DOHH2 (cell line): Measurements from ENCODE around the gene VWF.

Experiments used
- H3F3A ChIP-seq: fragments of 200-600 bp; sonication (generic), shearing (Covaris generic); 2 replicates; pipeline ENCODE4 v1.6.0; 2016; ENCODE audit warnings: antibody characterized with exemption, mild to moderate bottlenecking; ENCODE audit not compliant: control insufficient read depth, insufficient read depth
- H3K27ac ChIP-seq: fragments of 200-600 bp; sonication (generic); 2 replicates; pipeline ENCODE4 v1.5.1; 2014; ENCODE audit warnings: low read depth, mild to moderate bottlenecking, low read length, moderate library complexity
- H3K27me3 ChIP-seq: fragments of 200-600 bp; sonication (generic); 2 replicates; pipeline ENCODE4 v1.6.1; 2014; ENCODE audit warnings: mild to moderate bottlenecking, low read length, mixed read lengths; ENCODE audit not compliant: control insufficient read depth
- H3K36me3 ChIP-seq: fragments of 200-600 bp; sonication (generic); 2 replicates; pipeline ENCODE4 v1.6.1; 2014; ENCODE audit warnings: mild to moderate bottlenecking, low read length, moderate library complexity, mixed read lengths; ENCODE audit not compliant: control insufficient read depth
- H3K4me1 ChIP-seq: fragments of 200-600 bp; sonication (generic); 2 replicates; pipeline ENCODE4 v1.6.1; 2014; ENCODE audit warnings: mild to moderate bottlenecking, low read length, mixed read lengths; ENCODE audit not compliant: control insufficient read depth
- H3K4me2 ChIP-seq: fragments of 200-600 bp; sonication (generic); 2 replicates; pipeline ENCODE4 v1.6.0; 2014; ENCODE audit warnings: mild to moderate bottlenecking, low read length, moderate library complexity
- H3K4me3 ChIP-seq: fragments of 200-600 bp; sonication (generic); 2 replicates; pipeline ENCODE4 v1.5.1; 2014; ENCODE audit warnings: mild to moderate bottlenecking, low read length, mixed read lengths
- H3K79me2 ChIP-seq: fragments of 200-600 bp; sonication (generic); 2 replicates; pipeline ENCODE4 v1.6.1; 2014; ENCODE audit warnings: mild to moderate bottlenecking, low read length, mixed read lengths; ENCODE audit not compliant: control insufficient read depth
- H3K9me2 ChIP-seq: fragments of 200-600 bp; sonication (generic); replicated peaks from 2 replicates; pipeline ENCODE4 v1.6.1; 2014; ENCODE audit warnings: mild to moderate bottlenecking, low read length, mixed read lengths; ENCODE audit not compliant: control insufficient read depth
- H3K9me3 ChIP-seq: fragments of 200-600 bp; sonication (generic); 2 replicates; pipeline ENCODE4 v1.6.1; 2014; ENCODE audit warnings: antibody characterized with exemption, low read length, mixed read lengths; ENCODE audit not compliant: control insufficient read depth, insufficient read depth
- H4K20me1 ChIP-seq: fragments of 200-600 bp; sonication (generic); 2 replicates; pipeline ENCODE4 v1.6.0; 2014; ENCODE audit warnings: low read depth, mild to moderate bottlenecking, antibody characterized with exemption, low read length, moderate library complexity; ENCODE audit not compliant: control insufficient read depth, insufficient read depth
- CTCF ChIP-seq: fragments of 200-600 bp; sonication (generic); IDR thresholded peaks from one replicate; pipeline ENCODE4 v1.5.1; 2014; ENCODE audit warnings: antibody characterized with exemption, mild to moderate bottlenecking, low read depth, low read length; ENCODE audit not compliant: poor library complexity, severe bottlenecking
- EZH2phosphoT487 ChIP-seq: fragments of 200-600 bp; sonication (generic); IDR thresholded peaks from 2 replicates; pipeline ENCODE4 v1.6.1; 2017; ENCODE audit warnings: borderline replicate concordance, mild to moderate bottlenecking, antibody characterized with exemption, low read length, moderate library complexity, mixed read lengths

Gene VWF

GRCh38 chr12:6140651-6141447 is 16.4 kb upstream of the VWF start:
- H3K9me3 ChIP-seq, result no peaks in the 10 kb centered on the region
- no peak overlapping the region for H3K27ac ChIP-seq
- H3K79me2 ChIP-seq, result no peaks in the 10 kb centered on the region
- H3K36me3 ChIP-seq, result no peaks in the 10 kb centered on the region
- H3K27me3 ChIP-seq, result no peaks in the 10 kb centered on the region
- no peaks in the 10 kb centered on the region for H3F3A ChIP-seq
- peak overlapping the region; percentile 35 for H3K4me2 ChIP-seq
- H3K4me3 ChIP-seq, result 0 out of 2 replicates have a peak overlapping the region, but pooled peaks have one; percentile 26
- no peaks in the 10 kb centered on the region for H3K9me2 ChIP-seq
- peaks cover 15% of the 10 kb centered on the region for H3K4me1 ChIP-seq
- TF ChIP-seq EZH2phosphoT487 (no peak), CTCF (no peak)
- H4K20me1 ChIP-seq, result no peaks in the 10 kb centered on the region

GRCh38 chr12:6135071-6135470 is 10.6 kb upstream of the VWF start:
- no peaks in the 10 kb centered on the region for H3K4me1 ChIP-seq
- H3K4me2 ChIP-seq, result no peak overlapping the region
- no peaks in the 10 kb centered on the region for H3K9me2 ChIP-seq
- no peaks in the 10 kb centered on the region for H3F3A ChIP-seq
- no peak overlapping the region for H3K27ac ChIP-seq
- no peaks in the 10 kb centered on the region for H3K9me3 ChIP-seq
- H3K27me3 ChIP-seq, result no peaks in the 10 kb centered on the region
- no peaks in the 10 kb centered on the region for H3K36me3 ChIP-seq
- H4K20me1 ChIP-seq, result no peaks in the 10 kb centered on the region
- TF ChIP-seq EZH2phosphoT487 (no peak), CTCF (no peak)
- no peak overlapping the region for H3K4me3 ChIP-seq
- H3K79me2 ChIP-seq, result no peaks in the 10 kb centered on the region

GRCh38 chr12:6133642-6134041 is 9.2 kb upstream of the VWF start:
- H3K79me2 ChIP-seq, result no peaks in the 10 kb centered on the region
- H3K4me3 ChIP-seq, result no peak overlapping the region
- no peak overlapping the region for H3K4me2 ChIP-seq
- no peaks in the 10 kb centered on the region for H3K4me1 ChIP-seq
- H3K27ac ChIP-seq, result no peak overlapping the region
- TF ChIP-seq EZH2phosphoT487 (no peak), CTCF (no peak)
- H3K27me3 ChIP-seq, result no peaks in the 10 kb centered on the region
- H4K20me1 ChIP-seq, result no peaks in the 10 kb centered on the region
- no peaks in the 10 kb centered on the region for H3K36me3 ChIP-seq
- H3F3A ChIP-seq, result no peaks in the 10 kb centered on the region
- H3K9me3 ChIP-seq, result no peaks in the 10 kb centered on the region
- H3K9me2 ChIP-seq, result no peaks in the 10 kb centered on the region
